ENCODE measurements around the gene NRCAM. TPM values are rescaled to one million over a fixed set of nuclear protein-coding genes. Genes with fewer than 3 reads are reported as not detected.

The NRCAM gene
- total RNA-seq, 1 experiment from 2014 or later, result 2.7 TPM

DNA sequence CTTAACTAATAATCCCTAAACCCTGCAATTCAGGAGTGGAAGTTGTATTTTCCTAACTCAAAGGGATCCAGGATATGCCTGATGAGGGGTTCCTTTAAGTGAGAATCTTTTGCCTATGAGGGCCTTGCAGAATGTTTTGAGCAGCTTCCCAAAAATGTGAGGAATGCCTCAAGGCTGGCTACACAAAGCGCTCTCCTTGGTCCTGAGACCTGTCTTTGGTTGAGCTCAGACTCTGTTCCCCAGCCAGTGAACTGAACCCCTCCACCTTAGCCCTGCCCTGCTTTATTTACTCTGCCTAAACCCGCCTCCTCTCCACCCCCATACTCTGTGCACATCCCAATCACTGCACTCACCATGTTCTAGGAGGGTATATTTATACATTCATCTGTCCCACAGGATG is 108.6 kb downstream of the NRCAM start (continued):
- TF ChIP-seq, protein P1, sequence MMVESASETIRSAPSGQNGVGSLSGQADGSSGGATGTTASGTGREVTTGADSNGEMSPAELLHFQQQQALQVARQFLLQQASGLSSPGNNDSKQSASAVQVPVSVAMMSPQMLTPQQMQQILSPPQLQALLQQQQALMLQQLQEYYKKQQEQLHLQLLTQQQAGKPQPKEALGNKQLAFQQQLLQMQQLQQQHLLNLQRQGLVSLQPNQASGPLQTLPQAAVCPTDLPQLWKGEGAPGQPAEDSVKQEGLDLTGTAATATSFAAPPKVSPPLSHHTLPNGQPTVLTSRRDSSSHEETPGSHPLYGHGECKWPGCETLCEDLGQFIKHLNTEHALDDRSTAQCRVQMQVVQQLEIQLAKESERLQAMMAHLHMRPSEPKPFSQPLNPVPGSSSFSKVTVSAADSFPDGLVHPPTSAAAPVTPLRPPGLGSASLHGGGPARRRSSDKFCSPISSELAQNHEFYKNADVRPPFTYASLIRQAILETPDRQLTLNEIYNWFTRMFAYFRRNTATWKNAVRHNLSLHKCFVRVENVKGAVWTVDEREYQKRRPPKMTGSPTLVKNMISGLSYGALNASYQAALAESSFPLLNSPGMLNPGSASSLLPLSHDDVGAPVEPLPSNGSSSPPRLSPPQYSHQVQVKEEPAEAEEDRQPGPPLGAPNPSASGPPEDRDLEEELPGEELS (CRISPR knock-in tag; IDR thresholded peaks at IDR 0.05), result peak; percentile 55; the same call in 1 of the 2 replicates
- TF ChIP-seq, protein P2, sequence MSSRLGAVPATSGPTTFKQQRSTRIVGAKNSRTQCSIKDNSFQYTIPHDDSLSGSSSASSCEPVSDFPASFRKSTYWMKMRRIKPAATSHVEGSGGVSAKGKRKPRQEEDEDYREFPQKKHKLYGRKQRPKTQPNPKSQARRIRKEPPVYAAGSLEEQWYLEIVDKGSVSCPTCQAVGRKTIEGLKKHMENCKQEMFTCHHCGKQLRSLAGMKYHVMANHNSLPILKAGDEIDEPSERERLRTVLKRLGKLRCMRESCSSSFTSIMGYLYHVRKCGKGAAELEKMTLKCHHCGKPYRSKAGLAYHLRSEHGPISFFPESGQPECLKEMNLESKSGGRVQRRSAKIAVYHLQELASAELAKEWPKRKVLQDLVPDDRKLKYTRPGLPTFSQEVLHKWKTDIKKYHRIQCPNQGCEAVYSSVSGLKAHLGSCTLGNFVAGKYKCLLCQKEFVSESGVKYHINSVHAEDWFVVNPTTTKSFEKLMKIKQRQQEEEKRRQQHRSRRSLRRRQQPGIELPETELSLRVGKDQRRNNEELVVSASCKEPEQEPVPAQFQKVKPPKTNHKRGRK (CRISPR knock-in tag; IDR thresholded peaks at IDR 0.05; ENCODE audit: borderline replicate concordance), result no peak
- TF ChIP-seq, protein P3, sequence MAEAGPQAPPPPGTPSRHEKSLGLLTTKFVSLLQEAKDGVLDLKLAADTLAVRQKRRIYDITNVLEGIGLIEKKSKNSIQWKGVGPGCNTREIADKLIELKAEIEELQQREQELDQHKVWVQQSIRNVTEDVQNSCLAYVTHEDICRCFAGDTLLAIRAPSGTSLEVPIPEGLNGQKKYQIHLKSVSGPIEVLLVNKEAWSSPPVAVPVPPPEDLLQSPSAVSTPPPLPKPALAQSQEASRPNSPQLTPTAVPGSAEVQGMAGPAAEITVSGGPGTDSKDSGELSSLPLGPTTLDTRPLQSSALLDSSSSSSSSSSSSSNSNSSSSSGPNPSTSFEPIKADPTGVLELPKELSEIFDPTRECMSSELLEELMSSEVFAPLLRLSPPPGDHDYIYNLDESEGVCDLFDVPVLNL (CRISPR knock-in tag; IDR thresholded peaks at IDR 0.05; ENCODE audit: borderline replicate concordance, low read depth), result no peak
- no peak for TF ChIP-seq KAT7 (CRISPR knock-in tag; IDR thresholded peaks at IDR 0.05; ENCODE audit: borderline replicate concordance)
- no peak for TF ChIP-seq EMX1 (CRISPR knock-in tag; IDR thresholded peaks at IDR 0.05)
- TF ChIP-seq JAZF1 (CRISPR knock-in tag; IDR thresholded peaks at IDR 0.05), result no peak
- TF ChIP-seq TCF7 (CRISPR knock-in tag; IDR thresholded peaks at IDR 0.05; ENCODE audit: low read depth), result no peak
- TF ChIP-seq TEAD1 (CRISPR knock-in tag; IDR thresholded peaks at IDR 0.05), result peak; percentile 91; the same call in 1 of the 2 replicates
- no peak for TF ChIP-seq ZNF138 (CRISPR knock-in tag; conservative IDR thresholded peaks at IDR 0.05)
- no peak for TF ChIP-seq MXD4 (CRISPR knock-in tag; IDR thresholded peaks at IDR 0.05; ENCODE audit: borderline replicate concordance)
- TF ChIP-seq, protein P4, sequence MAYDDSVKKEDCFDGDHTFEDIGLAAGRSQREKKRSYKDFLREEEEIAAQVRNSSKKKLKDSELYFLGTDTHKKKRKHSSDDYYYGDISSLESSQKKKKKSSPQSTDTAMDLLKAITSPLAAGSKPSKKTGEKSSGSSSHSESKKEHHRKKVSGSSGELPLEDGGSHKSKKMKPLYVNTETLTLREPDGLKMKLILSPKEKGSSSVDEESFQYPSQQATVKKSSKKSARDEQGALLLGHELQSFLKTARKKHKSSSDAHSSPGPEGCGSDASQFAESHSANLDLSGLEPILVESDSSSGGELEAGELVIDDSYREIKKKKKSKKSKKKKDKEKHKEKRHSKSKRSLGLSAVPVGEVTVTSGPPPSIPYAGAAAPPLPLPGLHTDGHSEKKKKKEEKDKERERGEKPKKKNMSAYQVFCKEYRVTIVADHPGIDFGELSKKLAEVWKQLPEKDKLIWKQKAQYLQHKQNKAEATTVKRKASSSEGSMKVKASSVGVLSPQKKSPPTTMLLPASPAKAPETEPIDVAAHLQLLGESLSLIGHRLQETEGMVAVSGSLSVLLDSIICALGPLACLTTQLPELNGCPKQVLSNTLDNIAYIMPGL (CRISPR knock-in tag; IDR thresholded peaks at IDR 0.05), result no peak
- TF ChIP-seq ATF1 (CRISPR knock-in tag; IDR thresholded peaks at IDR 0.05), result no peak
- no peak for TF ChIP-seq SP1 (CRISPR knock-in tag; conservative IDR thresholded peaks at IDR 0.05)

DNA sequence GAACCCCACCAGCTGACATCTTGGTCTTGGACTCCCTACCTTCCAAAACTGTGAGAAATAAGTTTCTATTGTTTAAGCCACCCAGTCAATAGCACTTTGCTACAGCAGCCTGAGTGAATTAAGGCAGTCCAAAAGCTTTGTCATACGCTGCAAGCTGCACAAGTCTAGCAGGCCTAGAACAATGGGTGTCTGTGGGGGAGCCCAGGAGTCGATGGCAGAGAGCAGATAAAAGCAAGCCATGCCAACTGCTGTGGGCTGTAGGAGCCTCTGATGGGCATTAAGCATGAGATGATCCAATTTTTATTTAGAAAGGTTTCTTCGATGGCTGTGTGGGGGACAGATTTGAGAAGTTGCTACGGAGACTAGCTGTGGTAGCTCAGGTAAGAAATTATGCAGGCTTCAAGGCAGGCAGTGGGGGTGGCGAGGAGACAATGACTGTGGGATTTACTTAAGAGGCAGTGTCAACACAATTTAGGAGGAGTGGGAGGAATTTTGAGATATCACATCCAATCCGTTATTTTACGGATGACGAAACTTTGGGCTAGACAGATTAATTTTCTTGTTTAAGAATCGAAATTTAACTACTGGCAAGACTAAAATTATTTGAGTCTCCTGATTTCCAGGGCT is 110.4 kb downstream of the NRCAM start:
- DNase-seq (ENCODE audit: low spot score), result no peak
- Mint-ChIP-seq H3K36me3 (no peaks in the 10 kb centered on the region; the same call in 1 of the 2 replicates), H3K4me3 (no peak overlapping the region), H3K27ac (no peak overlapping the region), H3K27me3 (ENCODE audit: low read depth) (no peaks in the 10 kb centered on the region), H3K9me3 (peaks cover 11% of the 10 kb centered on the region), H3K4me1 (peaks cover 22% of the 10 kb centered on the region)
- ChIA-PET CTCF (no interaction called here), POLR2A (no interaction called here)
- ATAC-seq, result peak; percentile 10
- TF ChIP-seq GTF2I (CRISPR knock-in tag; conservative IDR thresholded peaks at IDR 0.05) (no peak), ZNF416 (CRISPR knock-in tag; IDR thresholded peaks at IDR 0.05) (no peak), HMGA2 (CRISPR knock-in tag; IDR thresholded peaks at IDR 0.05) (no peak), OVOL2 (CRISPR knock-in tag; IDR thresholded peaks at IDR 0.05; ENCODE audit: borderline replicate concordance) (no peak), MYBL2 (CRISPR knock-in tag; IDR thresholded peaks at IDR 0.05) (no peak), ETV6 (CRISPR knock-in tag; IDR thresholded peaks at IDR 0.05) (no peak), ZNF423 (CRISPR knock-in tag; IDR thresholded peaks at IDR 0.05) (no peak), PRRX2 (CRISPR knock-in tag; IDR thresholded peaks at IDR 0.05) (no peak)
- TF ChIP-seq, protein P5, sequence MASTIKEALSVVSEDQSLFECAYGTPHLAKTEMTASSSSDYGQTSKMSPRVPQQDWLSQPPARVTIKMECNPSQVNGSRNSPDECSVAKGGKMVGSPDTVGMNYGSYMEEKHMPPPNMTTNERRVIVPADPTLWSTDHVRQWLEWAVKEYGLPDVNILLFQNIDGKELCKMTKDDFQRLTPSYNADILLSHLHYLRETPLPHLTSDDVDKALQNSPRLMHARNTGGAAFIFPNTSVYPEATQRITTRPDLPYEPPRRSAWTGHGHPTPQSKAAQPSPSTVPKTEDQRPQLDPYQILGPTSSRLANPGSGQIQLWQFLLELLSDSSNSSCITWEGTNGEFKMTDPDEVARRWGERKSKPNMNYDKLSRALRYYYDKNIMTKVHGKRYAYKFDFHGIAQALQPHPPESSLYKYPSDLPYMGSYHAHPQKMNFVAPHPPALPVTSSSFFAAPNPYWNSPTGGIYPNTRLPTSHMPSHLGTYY (CRISPR knock-in tag; IDR thresholded peaks at IDR 0.05), result no peak
- TF ChIP-seq, protein P6, sequence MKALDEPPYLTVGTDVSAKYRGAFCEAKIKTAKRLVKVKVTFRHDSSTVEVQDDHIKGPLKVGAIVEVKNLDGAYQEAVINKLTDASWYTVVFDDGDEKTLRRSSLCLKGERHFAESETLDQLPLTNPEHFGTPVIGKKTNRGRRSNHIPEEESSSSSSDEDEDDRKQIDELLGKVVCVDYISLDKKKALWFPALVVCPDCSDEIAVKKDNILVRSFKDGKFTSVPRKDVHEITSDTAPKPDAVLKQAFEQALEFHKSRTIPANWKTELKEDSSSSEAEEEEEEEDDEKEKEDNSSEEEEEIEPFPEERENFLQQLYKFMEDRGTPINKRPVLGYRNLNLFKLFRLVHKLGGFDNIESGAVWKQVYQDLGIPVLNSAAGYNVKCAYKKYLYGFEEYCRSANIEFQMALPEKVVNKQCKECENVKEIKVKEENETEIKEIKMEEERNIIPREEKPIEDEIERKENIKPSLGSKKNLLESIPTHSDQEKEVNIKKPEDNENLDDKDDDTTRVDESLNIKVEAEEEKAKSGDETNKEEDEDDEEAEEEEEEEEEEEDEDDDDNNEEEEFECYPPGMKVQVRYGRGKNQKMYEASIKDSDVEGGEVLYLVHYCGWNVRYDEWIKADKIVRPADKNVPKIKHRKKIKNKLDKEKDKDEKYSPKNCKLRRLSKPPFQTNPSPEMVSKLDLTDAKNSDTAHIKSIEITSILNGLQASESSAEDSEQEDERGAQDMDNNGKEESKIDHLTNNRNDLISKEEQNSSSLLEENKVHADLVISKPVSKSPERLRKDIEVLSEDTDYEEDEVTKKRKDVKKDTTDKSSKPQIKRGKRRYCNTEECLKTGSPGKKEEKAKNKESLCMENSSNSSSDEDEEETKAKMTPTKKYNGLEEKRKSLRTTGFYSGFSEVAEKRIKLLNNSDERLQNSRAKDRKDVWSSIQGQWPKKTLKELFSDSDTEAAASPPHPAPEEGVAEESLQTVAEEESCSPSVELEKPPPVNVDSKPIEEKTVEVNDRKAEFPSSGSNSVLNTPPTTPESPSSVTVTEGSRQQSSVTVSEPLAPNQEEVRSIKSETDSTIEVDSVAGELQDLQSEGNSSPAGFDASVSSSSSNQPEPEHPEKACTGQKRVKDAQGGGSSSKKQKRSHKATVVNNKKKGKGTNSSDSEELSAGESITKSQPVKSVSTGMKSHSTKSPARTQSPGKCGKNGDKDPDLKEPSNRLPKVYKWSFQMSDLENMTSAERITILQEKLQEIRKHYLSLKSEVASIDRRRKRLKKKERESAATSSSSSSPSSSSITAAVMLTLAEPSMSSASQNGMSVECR (CRISPR knock-in tag; IDR thresholded peaks at IDR 0.05; ENCODE audit: borderline replicate concordance), result no peak
- TF ChIP-seq, protein P7, sequence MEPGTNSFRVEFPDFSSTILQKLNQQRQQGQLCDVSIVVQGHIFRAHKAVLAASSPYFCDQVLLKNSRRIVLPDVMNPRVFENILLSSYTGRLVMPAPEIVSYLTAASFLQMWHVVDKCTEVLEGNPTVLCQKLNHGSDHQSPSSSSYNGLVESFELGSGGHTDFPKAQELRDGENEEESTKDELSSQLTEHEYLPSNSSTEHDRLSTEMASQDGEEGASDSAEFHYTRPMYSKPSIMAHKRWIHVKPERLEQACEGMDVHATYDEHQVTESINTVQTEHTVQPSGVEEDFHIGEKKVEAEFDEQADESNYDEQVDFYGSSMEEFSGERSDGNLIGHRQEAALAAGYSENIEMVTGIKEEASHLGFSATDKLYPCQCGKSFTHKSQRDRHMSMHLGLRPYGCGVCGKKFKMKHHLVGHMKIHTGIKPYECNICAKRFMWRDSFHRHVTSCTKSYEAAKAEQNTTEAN (CRISPR knock-in tag; IDR thresholded peaks at IDR 0.05), result no peak
